Astrocyte of the hippocampus (primary cell): ENCODE data around the gene CARS1.

ENCODE experiments used
- DNase-seq: peaks from one replicate; pipeline ENCODE4 v3.0.0; 2011; ENCODE audit warnings: low read depth, low spot score

CARS1 gene

GRCh38 chr11:3041699-3042441, 15.4 kb downstream of the CARS1 start:
- DNase-seq: no peak

- no peak for DNase-seq
Measured at GRCh38 chr11:3040881-3041280, 16.3 kb downstream of the CARS1 start.

- DNase-seq: no peak
Measured at GRCh38 chr11:3037945-3038271, 19.3 kb downstream of the CARS1 start.

- peak; percentile 88 for DNase-seq
Measured at GRCh38 chr11:3037040-3037944, 19.9 kb downstream of the CARS1 start.

GRCh38 chr11:3036419-3036818, 20.8 kb downstream of the CARS1 start:
- no peak for DNase-seq

GRCh38 chr11:3035333-3035732, 21.9 kb downstream of the CARS1 start:
- no peak for DNase-seq

GRCh38 chr11:3030289-3031070, 26.7 kb downstream of the CARS1 start:
- DNase-seq: no peak

GRCh38 chr11:3028813-3029212, 28.4 kb downstream of the CARS1 start:
- DNase-seq: no peak

- no peak for DNase-seq
Measured at GRCh38 chr11:3026803-3027202, 30.4 kb downstream of the CARS1 start.

GRCh38 chr11:3022982-3023381, 34.2 kb downstream of the CARS1 start:
- peak; percentile 62 for DNase-seq

GRCh38 chr11:3022300-3022967, 34.8 kb downstream of the CARS1 start:
- DNase-seq: no peak

GRCh38 chr11:3021125-3021524, 36.1 kb downstream of the CARS1 start:
- DNase-seq: peak; percentile 70

- DNase-seq: no peak
Measured at GRCh38 chr11:3020011-3020410, 37.2 kb downstream of the CARS1 start.

GRCh38 chr11:3018596-3018995, 38.6 kb downstream of the CARS1 start:
- no peak for DNase-seq

- no peak for DNase-seq
Measured at GRCh38 chr11:3016861-3017260, 40.4 kb downstream of the CARS1 start.

GRCh38 chr11:3015796-3016195, 41.4 kb downstream of the CARS1 start:
- no peak for DNase-seq

GRCh38 chr11:3014943-3015342, 42.3 kb downstream of the CARS1 start:
- no peak for DNase-seq

GRCh38 chr11:3014057-3014938, 42.9 kb downstream of the CARS1 start:
- no peak for DNase-seq

GRCh38 chr11:3011891-3012885, 45.0 kb downstream of the CARS1 start:
- no peak for DNase-seq
